SK-N-SH treated with all-trans-retinoic acid at 6 μM for 48 hours (cell line): Measurements from ENCODE around the gene BANP.

ENCODE experiments used
- CREB5 ChIP-seq: fragments of 250-450 bp; sonication (Bioruptor Pico); IDR thresholded peaks from 2 replicates; pipeline ENCODE4 v1.5.1; 2020; ENCODE audit warnings: low read depth, mild to moderate bottlenecking, moderate library complexity
- CSDC2 ChIP-seq: fragments of 250-450 bp; sonication (Bioruptor Pico); IDR thresholded peaks from 2 replicates; pipeline ENCODE4 v1.5.0; 2020; ENCODE audit warnings: mild to moderate bottlenecking, moderate library complexity
- CSRNP3 ChIP-seq: fragments of 250-450 bp; sonication (Bioruptor Pico); IDR thresholded peaks from 2 replicates; pipeline ENCODE4 v1.5.1; 2021; ENCODE audit warnings: mild to moderate bottlenecking, moderate library complexity
- PATZ1 ChIP-seq: fragments of 250-450 bp; sonication (Bioruptor Pico); IDR thresholded peaks from 2 replicates; pipeline ENCODE4 v1.8.0; 2020; ENCODE audit warnings: mild to moderate bottlenecking, moderate library complexity, borderline replicate concordance
- RARB ChIP-seq: fragments of 250-450 bp; sonication (Bioruptor Pico); IDR thresholded peaks from 2 replicates; pipeline ENCODE4 v1.8.0; 2021; ENCODE audit warnings: mild to moderate bottlenecking, moderate library complexity
- TOX ChIP-seq: fragments of 250-450 bp; sonication (Bioruptor Pico); IDR thresholded peaks from 2 replicates; pipeline ENCODE4 v1.8.0; 2021; ENCODE audit warnings: mild to moderate bottlenecking, moderate library complexity, borderline replicate concordance
- ZNF70 ChIP-seq: fragments of 450-650 bp; formaldehyde crosslinking; IDR thresholded peaks from 2 replicates; pipeline ENCODE4 v1.5.0; 2020; ENCODE audit warnings: mild to moderate bottlenecking, moderate library complexity
- ZNF8 ChIP-seq: fragments of 450-650 bp; formaldehyde crosslinking; IDR thresholded peaks from 2 replicates; pipeline ENCODE4 v1.5.0; 2020; ENCODE audit warnings: mild to moderate bottlenecking, moderate library complexity

GRCh38 chr16:87948119-87948545, 3.1 kb upstream of the BANP start:
- TF ChIP-seq CSDC2 (no peak), PATZ1 (CRISPR knock-in tag) (no peak), RARB (CRISPR knock-in tag) (no peak), ZNF8 (CRISPR knock-in tag) (no peak), ZNF70 (CRISPR knock-in tag) (no peak), CREB5 (CRISPR knock-in tag) (no peak), TOX (CRISPR knock-in tag) (no peak), CSRNP3 (no peak)
